HG02678 (cell line): ENCODE results near the gene PUS1.

Experiments used
- ATAC-seq: cut with Tn5 transposase; IDR thresholded peaks from one replicate; pipeline ENCODE4 v1.9.1; 2021; ENCODE audit warnings: mild to moderate bottlenecking, moderate library complexity; ENCODE audit not compliant: unreplicated experiment

Gene PUS1

DNA sequence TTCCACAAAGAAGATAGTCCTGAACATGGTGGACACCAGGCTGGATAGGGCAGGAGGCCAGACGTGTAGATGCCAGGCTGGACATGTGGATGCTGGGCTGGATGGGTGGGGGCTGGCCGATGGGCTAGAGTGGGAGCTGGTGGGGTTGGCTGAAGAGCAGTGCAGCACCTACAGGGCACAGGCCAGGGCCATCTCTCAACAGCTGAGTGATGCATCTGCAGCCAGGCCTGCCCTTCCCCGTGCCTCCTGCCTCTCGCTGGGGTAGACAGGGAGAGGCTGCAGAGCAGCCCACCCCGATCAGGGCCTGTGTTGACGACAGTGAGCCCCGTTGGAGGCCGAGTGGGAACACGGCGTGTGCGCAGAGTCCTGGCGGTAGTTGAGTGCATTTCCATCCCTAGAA lies 59.9 kb downstream of the PUS1 start:
- ATAC-seq = no peak

DNA sequence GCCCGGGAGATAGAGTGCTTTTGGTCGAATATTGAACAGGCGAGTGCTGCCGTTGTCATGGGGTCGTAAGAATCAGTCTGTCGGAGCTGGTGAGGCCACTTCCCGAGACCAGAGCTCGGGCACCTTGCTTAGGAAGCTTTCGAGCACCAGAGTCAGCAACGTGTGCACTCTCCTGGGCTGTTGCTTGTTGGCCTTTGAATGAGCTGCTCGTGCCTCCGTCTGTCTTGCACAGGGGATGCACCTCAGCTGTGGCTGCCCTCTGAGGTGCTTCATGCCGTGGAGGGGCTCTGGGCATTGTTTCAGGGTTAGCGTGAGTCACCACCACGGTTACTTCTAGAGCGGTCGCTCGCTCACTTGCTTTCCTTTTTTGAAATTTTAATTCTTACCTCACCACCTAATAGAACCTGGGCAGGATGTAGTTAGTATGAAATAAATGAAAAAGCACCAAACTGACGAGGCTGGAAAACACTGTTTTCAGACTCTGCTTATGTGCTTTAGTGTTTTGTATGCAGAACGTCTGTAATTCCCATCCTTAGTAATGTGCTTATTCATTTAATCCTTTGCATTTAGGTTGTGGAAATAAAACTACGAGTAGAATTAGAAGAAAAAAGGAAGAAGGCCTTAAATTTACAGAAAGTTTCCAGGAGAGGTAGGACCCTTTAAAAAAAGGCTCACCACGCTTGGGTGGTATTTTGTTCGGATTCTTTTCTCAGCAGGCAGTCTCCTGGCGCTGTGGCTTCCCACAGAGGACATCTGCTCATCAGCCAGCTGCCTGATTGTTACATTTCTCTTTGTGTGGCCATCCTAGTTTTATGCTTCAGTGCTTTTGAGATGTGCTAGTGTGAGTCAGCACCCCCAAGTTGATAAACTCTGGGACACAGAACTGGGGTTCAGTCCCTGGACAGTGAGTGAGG lies 61.2 kb downstream of the PUS1 start:
- ATAC-seq = no peak

DNA sequence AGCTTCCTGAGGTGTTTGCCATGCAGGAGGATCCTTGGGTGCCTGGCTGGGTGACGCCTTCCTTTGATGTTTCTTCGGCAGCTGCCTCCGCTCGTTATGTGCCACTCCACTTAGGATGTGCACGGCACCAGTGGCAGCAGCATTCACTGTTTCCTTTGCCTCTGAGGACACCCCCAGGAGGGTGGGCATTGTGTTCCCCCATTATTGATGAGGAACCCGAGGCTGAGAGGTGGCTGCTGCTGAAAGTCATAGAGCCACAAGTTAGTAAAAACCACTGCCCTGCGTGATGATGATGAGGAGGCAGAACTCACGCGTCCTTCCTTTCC lies 61.9 kb downstream of the PUS1 start:
- ATAC-seq = no peak

DNA sequence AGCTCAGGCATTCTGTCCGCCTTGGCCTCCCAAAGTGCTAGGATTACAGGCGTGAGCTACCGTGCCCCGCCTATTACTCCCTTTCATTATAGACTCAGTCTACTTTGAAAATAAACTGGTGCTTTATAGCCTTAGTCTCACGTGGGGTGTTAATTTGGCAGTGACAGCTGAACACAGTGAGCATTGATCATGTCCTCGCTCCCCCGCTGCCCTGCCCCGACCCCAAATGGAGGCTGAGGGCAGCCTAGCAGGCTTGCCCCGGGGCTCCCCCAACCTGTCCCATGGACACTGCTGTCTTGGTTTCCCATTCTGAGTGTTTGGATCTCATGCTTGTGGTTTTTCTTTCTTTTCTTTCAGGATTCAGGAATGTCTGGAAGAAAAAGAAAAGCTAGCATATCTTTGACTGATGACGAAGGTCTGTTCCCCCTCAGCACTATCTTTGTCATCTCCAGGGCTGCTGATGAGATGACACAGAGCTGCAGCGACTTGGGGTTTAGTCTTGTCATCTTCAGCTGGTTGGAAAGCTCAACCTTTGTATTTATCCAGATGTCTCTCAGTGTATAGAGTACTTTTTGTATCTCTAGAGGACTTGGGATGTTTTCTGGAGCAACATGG lies 62.8 kb downstream of the PUS1 start:
- ATAC-seq = no peak

DNA sequence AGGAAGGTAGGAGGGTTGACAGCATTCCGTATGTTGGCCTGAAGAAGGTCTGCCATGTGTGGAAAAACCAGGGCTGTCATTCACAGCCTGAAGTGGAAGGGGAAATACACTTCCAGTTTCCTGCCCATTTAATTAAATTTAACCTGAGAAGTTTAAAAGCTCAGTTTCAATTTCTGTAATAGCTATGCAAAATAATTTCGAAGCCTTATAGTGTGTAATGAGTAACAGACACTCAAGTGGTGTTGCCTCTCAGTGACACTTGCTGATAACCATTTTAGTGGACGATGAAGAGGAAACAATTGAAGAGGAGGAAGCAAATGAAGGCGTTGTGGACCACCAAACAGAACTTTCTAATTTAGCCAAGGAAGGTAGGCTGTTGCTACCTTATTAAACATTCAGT lies 65.5 kb downstream of the PUS1 start:
- ATAC-seq = peak; percentile 83
